OCI-LY7 (cell line): ENCODE measurements around the gene TCF12. TPM values are rescaled to one million over a fixed set of nuclear protein-coding genes. Genes with fewer than 3 reads are reported as not detected.

Experiments used
- BruUV-seq: library from RNA; stranded (reverse); fragments of 400-500 nt; replicated peaks from 2 replicates; lab custom pipeline; 2021; lab: Mats Ljungman, UMichigan
- CTCF ChIA-PET: fragments of 300-600 bp; sonication (Branson Sonifier 250); formaldehyde crosslinking; loops from one replicate; lab custom pipeline; 2022; ENCODE audit warnings: antibody characterized with exemption; ENCODE audit not compliant: unreplicated experiment; lab: Charles Lee
- POLR2A ChIA-PET: fragments of 300-600 bp; sonication (Branson Sonifier 250); formaldehyde crosslinking; loops from one replicate; lab custom pipeline; 2022; ENCODE audit warnings: antibody characterized with exemption; lab: Charles Lee
- DNase-seq: peaks from one replicate; pipeline ENCODE4 v3.0.0-alpha.2; 2015; ENCODE audit warnings: low spot score
- H2AFZ ChIP-seq: fragments of 200-600 bp; sonication (generic), shearing (Covaris generic); 2 replicates; pipeline ENCODE4 v1.6.1; 2014; ENCODE audit warnings: mild to moderate bottlenecking, antibody characterized with exemption, low read length, moderate library complexity
- H3K27ac ChIP-seq: fragments of 200-600 bp; sonication (generic); 2 replicates; pipeline ENCODE4 v1.5.1; 2014; ENCODE audit warnings: mixed run types, low read depth, mild to moderate bottlenecking, moderate library complexity, low read length, inconsistent platforms; ENCODE audit not compliant: poor library complexity, severe bottlenecking
- H3K36me3 ChIP-seq: fragments of 200-600 bp; sonication (generic); 2 replicates; pipeline ENCODE4 v1.6.1; 2014; ENCODE audit warnings: mild to moderate bottlenecking, antibody characterized with exemption, low read length, moderate library complexity, mixed read lengths; ENCODE audit not compliant: insufficient read depth
- H3K4me1 ChIP-seq: fragments of 200-600 bp; sonication (generic); 2 replicates; pipeline ENCODE4 v1.5.1; 2014; ENCODE audit warnings: mild to moderate bottlenecking, low read length; ENCODE audit not compliant: insufficient read depth, poor library complexity, severe bottlenecking
- H3K4me2 ChIP-seq: fragments of 200-600 bp; sonication (generic); 2 replicates; pipeline ENCODE4 v1.6.1; 2014; ENCODE audit warnings: mild to moderate bottlenecking, low read length
- H3K4me3 ChIP-seq: fragments of 200-600 bp; sonication (generic); 2 replicates; pipeline ENCODE4 v1.5.1; 2014; ENCODE audit warnings: mild to moderate bottlenecking, low read depth, low read length; ENCODE audit not compliant: poor library complexity, severe bottlenecking
- H3K79me2 ChIP-seq: fragments of 200-600 bp; sonication (generic); 2 replicates; pipeline ENCODE4 v1.6.1; 2016; ENCODE audit warnings: low read depth, mild to moderate bottlenecking, low read length, moderate library complexity, mixed read lengths; ENCODE audit not compliant: insufficient read depth
- H3K9me2 ChIP-seq: fragments of 200-600 bp; sonication (generic); 2 replicates; pipeline ENCODE4 v1.6.1; 2016; ENCODE audit warnings: mild to moderate bottlenecking, low read length, mixed read lengths; ENCODE audit not compliant: insufficient read depth
- H3K9me3 ChIP-seq: fragments of 200-600 bp; sonication (generic); 2 replicates; pipeline ENCODE4 v1.6.1; 2014; ENCODE audit warnings: mild to moderate bottlenecking, mixed run types, low read length, mixed read lengths
- H4K20me1 ChIP-seq: fragments of 200-600 bp; sonication (generic); 2 replicates; pipeline ENCODE4 v1.6.1; 2014; ENCODE audit warnings: mild to moderate bottlenecking, antibody characterized with exemption, low read length, moderate library complexity, mixed read lengths; ENCODE audit not compliant: insufficient read depth
- CTCF ChIP-seq: fragments of 200-600 bp; sonication (generic); conservative IDR thresholded peaks from 2 replicates; pipeline ENCODE4 v1.5.1; 2014; ENCODE audit warnings: mild to moderate bottlenecking, antibody characterized with exemption, low read length, moderate library complexity, mixed read lengths
- EZH2phosphoT487 ChIP-seq: fragments of 200-600 bp; sonication (generic); IDR thresholded peaks from 2 replicates; pipeline ENCODE4 v1.6.1; 2018; ENCODE audit warnings: low read depth, borderline replicate concordance, mild to moderate bottlenecking, mixed run types, antibody characterized with exemption, low read length, moderate library complexity, mixed read lengths
- intact Hi-C: fragments of 100-400 bp; cut with micrococcal nuclease; formaldehyde crosslinking; loops from one replicate; pipeline ENCODE4 v1.10.0; 2022; ENCODE audit not compliant: unreplicated experiment
- total RNA-seq, 2 experiments: library from RNA; depleted of rRNA in 1 of 2; stranded (reverse); fragments of >200 nt in 1 of 2; shearing (Covaris generic) in 1 of 2; gene quantifications; 2 replicates each; pipeline ENCODE4 v1.2.3, GENCODE V29; 2014 to 2022

TCF12 gene
- total RNA-seq, 2 experiments from 2014 or later, result 51.6 to 139 TPM

- CTCF ChIA-PET, result no interaction called here
- Histone ChIP-seq H4K20me1 (no peaks in the 10 kb centered on the region), H3K4me1 (no peaks in the 10 kb centered on the region), H2AFZ (no peak overlapping the region), H3K9me3 (no peaks in the 10 kb centered on the region), H3K79me2 (no peaks in the 10 kb centered on the region), H3K4me3 (no peak overlapping the region), H3K36me3 (peaks cover 21% of the 10 kb centered on the region), H3K4me2 (no peak overlapping the region), H3K27ac (no peak overlapping the region), H3K9me2 (no peaks in the 10 kb centered on the region)
- TF ChIP-seq EZH2phosphoT487, result no peak
- TF ChIP-seq CTCF, result no peak
- POLR2A ChIA-PET, result interaction anchor here (0.8 kb wide), 1 partner anchor 13 kb away, joined by 3 read pairs; no protein-coding TSS in a partner anchor
- intact Hi-C loops, result no loop called here
- no TSS peak for BruUV-seq
- DNase-seq, result no peak
Observed at GRCh38 chr15:57255751-57256341, 337.4 kb downstream of the TCF12 start.

- Histone ChIP-seq H3K27ac (no peak overlapping the region), H3K79me2 (no peaks in the 10 kb centered on the region), H3K4me3 (no peak overlapping the region), H3K9me2 (no peaks in the 10 kb centered on the region), H3K4me1 (no peaks in the 10 kb centered on the region), H3K4me2 (no peak overlapping the region), H3K36me3 (peaks cover 22% of the 10 kb centered on the region), H4K20me1 (no peaks in the 10 kb centered on the region), H2AFZ (no peak overlapping the region), H3K9me3 (no peaks in the 10 kb centered on the region)
- ChIA-PET POLR2A (interaction anchor here (0.7 kb wide), 1 partner anchor 1339 kb away, joined by 3 read pairs; no protein-coding TSS in a partner anchor), CTCF (no interaction called here)
- intact Hi-C loops, result no loop called here
- DNase-seq, result no peak
- TF ChIP-seq CTCF, result no peak
- TF ChIP-seq EZH2phosphoT487, result no peak
- no TSS peak for BruUV-seq
Observed at GRCh38 chr15:57256939-57257338, 338.5 kb downstream of the TCF12 start.

DNA sequence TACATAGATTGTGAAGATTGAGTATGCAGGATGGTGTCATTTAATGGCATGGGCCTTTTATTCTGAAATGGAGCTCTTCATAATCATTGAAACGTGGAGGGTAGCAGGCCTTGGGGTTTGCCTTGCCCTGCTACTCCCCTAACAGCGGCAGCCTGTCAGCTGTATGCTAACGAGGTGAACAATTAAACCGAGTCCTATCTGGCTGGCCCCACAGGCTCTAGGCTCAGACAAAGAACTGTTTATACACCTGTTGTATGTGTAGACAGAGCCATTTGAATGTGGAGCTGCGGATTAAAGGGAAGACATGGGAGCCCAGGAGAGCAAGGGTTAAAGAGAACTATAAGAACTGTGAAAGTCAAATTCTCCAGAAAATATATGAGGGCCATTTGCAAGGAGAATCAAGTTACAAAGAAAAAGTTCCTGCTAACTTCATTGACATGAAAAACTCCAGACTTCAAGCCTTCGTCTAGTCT is 341.2 kb downstream of the TCF12 start:
- Histone ChIP-seq H3K4me1 (no peaks in the 10 kb centered on the region), H3K79me2 (no peaks in the 10 kb centered on the region), H3K9me2 (no peaks in the 10 kb centered on the region), H3K36me3 (peaks cover 26% of the 10 kb centered on the region; the same call in 1 of the 2 replicates), H3K27ac (no peak overlapping the region), H2AFZ (no peak overlapping the region), H3K9me3 (no peaks in the 10 kb centered on the region), H3K4me3 (no peak overlapping the region), H3K4me2 (no peak overlapping the region), H4K20me1 (no peaks in the 10 kb centered on the region)
- peak; percentile 13 for DNase-seq
- intact Hi-C loops, result no loop called here
- TF ChIP-seq CTCF (no peak), EZH2phosphoT487 (no peak)
- CTCF ChIA-PET, result no interaction called here
- BruUV-seq, result no TSS peak
- POLR2A ChIA-PET, result interaction anchor here (0.5 to 1.2 kb wide), 6 partner anchors 11 to 578 kb away, joined by 3 to 6 read pairs (median 4); no protein-coding TSS in a partner anchor
